HG02759 (cell line): ENCODE measurements around the gene ENPP3.

Source experiments
- ATAC-seq: cut with Tn5 transposase; IDR thresholded peaks from one replicate; pipeline ENCODE4 v1.9.1; 2021; ENCODE audit warnings: mild to moderate bottlenecking, moderate library complexity; ENCODE audit not compliant: unreplicated experiment

Gene ENPP3

DNA sequence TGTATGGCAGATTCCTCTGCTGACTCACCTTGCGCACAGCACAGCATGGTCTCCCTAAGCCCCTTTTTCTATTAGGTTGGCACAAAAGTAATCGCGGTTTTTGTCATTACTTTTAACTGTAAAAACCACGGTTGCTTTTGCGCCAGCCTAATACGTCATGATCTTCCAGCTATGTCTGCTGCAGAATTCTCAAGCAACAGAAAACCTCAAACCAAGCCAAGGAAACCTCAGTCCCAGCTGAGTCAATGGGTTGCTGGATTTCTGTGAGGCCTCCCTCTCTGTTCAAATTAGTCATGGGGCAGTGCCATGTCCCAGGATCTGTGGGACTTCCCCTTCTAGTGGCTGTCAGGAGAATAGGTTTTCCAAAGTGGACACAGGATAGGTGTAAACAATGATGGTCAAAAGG lies 155.0 kb downstream of the ENPP3 start:
- ATAC-seq, result no peak

DNA sequence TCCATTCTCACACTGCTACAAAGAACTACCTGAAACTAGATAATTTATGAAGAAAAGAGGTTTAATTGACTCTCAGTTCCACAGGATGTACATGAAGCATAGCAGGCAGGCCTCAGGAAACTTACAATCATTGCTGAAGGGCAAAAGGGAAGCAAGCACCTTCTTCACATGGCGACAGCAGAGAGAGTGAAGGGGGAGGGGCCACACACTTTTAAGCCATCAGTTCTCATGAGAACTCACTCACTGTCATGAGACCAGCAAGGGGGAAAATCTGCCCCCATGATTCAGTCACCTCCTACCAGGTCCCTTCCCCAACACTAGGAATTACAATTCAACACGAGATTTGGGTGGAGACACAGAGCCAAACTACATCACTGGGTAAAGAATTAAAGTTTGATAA lies 158.3 kb downstream of the ENPP3 start:
- no peak for ATAC-seq
